ENCODE results near the gene CARD11. TPM values are rescaled to one million over a fixed set of nuclear protein-coding genes. Genes with fewer than 3 reads are reported as not detected.
A peak's percentile ranks its signal among the peaks of the same experiment; 100 is the strongest.

Gene CARD11
- polyA plus RNA-seq, 4 donors: 0.67 to 5.4 (median 3.2) TPM

DNA sequence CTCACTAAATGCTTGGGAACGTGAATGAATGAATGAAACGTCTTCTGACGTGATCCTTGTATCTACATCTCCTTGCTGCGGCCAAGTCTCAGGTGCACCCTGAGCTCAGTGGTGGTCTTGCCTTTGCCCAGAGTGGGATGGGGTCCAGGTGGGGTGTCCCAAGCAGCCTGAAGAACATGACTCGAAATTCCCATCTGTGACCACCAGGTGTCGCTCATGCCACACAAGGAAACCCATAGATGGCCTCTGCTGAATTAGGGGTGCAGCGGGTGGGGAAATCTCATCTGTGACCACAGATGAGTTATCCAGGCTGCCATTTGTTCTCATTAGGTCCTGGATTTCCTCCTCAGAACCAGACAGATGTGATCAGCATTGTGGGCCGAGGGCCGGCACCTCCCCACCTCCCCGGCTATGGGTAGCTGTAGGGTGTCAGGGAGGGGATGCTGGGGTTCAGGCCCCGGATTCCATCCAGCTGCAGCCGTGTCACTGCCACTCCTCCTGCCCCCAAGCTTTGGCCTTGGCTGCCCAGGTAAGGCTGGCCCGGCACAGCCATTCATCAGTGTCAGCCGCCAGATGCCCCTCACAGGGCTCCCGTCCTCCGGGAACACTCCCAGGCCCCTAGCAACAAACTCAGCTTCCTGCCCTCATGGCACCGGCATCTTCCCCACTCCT, 178.5 kb downstream of the CARD11 start:
- H3K27ac ChIP-seq (ENCODE audit: low read depth in 1 of 3, low read length in 2 of 3): no peak overlapping the region
- no peak overlapping the region for H3K4me3 ChIP-seq (ENCODE audit: low read depth in 1 of 3, low read length in 3 of 3)
- DNase-seq: peak; percentile 61 to 79
- FAIRE-seq: no peak
- H3K9me3 ChIP-seq (ENCODE audit: control insufficient read depth in 2 of 2, insufficient read depth in 1 of 2, low read depth in 1 of 2, low read length in 1 of 2): no peaks in the 10 kb centered on the region
- no peaks in the 10 kb centered on the region for H3K27me3 ChIP-seq (ENCODE audit: control insufficient read depth in 3 of 3, insufficient read depth in 3 of 3, low read length in 3 of 3)
- 43 to 60% (median 50%) methylated on average over 16 to 17 of the region's 17 CpGs for WGBS, 3 donors
- H3K4me1 ChIP-seq (ENCODE audit: control insufficient read depth in 3 of 3, insufficient read depth in 2 of 3, low read depth in 1 of 3, low read length in 2 of 3): peaks cover 0 to 11% (median 5%) of the 10 kb centered on the region in 3 donors
- no peaks in the 10 kb centered on the region for H3K36me3 ChIP-seq (ENCODE audit: control insufficient read depth in 3 of 3, insufficient read depth in 2 of 3, low read depth in 1 of 3, low read length in 3 of 3)

DNA sequence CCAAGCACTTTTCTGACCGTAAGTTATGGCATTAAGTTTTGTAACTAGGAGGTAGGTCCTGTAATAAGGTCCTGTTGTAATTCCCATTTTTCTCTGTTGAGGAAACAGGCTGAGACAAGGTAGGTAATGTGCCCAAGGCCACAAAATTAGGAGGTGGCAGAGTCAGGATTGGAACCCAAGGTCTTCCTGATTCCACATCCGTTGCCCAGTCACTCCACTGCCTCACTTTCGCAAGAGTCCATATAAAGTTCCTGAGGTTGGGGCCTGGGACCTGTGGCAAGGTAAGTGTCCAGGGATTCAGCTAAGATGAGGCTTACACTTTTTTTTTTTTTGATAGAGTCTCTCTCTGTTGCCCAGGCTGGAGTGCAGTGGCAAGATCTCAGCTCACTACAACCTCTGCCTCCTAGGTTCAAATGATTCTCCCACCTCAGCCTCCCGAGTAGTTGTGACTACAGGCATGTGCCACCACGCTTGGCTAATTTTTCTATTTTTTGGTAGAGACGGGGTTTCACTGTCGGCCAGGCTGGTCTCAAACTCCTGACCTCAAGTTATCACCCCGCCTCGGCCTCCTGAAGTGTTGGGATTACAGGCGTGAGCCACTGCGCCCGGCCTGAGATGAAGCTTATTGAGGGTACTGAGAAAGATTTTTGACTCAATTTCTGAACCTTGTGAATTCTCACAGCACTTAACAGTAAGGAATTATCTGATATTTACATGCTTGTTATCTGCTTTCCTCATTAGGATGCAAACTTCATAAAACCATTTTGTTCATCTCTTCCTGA, 179.3 kb downstream of the CARD11 start:
- FAIRE-seq: no peak
- no peak overlapping the region for H3K4me3 ChIP-seq (ENCODE audit: low read depth in 1 of 3, low read length in 3 of 3)

DNA sequence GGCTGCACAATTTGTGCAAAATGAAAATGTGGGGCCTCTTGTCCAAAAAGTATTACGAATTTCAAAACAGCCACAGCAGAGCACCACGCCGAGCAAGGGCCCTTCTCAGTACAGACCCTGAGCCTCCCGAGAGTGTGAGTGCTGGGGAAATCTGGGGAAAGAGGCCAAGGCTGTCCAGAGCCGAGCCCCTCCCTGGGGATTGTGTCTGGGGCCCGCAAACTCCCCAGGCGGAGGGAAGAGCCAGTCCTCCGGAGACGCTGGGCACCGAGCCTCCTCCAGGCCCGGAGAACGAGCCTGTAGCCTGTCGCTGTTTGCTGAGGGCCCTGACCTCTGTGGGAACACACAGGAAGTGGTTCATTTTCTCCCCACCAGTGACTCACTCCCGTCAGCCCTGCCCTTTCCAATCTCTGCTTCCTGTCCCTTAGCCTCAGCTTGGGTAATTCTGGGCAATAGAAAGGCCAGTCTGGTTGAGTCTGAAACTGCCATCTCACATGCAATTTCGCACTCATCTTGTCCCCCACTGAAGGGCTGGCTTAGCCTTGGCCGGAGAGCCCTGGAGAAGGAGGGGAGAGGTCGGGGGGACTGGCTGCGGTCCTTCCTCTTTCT, 180.1 kb downstream of the CARD11 start:
- Histone ChIP-seq H3K27me3 (ENCODE audit: control insufficient read depth in 3 of 3, insufficient read depth in 3 of 3, low read length in 3 of 3) (no peaks in the 10 kb centered on the region), H3K9me3 (ENCODE audit: control insufficient read depth in 2 of 2, insufficient read depth in 1 of 2, low read depth in 1 of 2, low read length in 1 of 2) (no peaks in the 10 kb centered on the region), H3K4me1 (ENCODE audit: control insufficient read depth in 3 of 3, insufficient read depth in 2 of 3, low read depth in 1 of 3, low read length in 2 of 3) (peaks cover 0 to 11% (median 5%) of the 10 kb centered on the region in 3 donors), H3K4me3 (ENCODE audit: low read depth in 1 of 3, low read length in 3 of 3) (no peak overlapping the region), H3K36me3 (ENCODE audit: control insufficient read depth in 3 of 3, insufficient read depth in 2 of 3, low read depth in 1 of 3, low read length in 3 of 3) (no peaks in the 10 kb centered on the region), H3K27ac (ENCODE audit: low read depth in 1 of 3, low read length in 2 of 3) (peak overlapping the region; percentile 63 to 93 (median 68))
- DNase-seq: peak; percentile 63 to 71
- FAIRE-seq: no peak
- 27 to 62% (median 56%) methylated on average over 18 of the region's 18 CpGs for WGBS, 3 donors

More for the DNA sequence above, 179.3 kb downstream of the CARD11 start:
- no peak for DNase-seq
- no peaks in the 10 kb centered on the region for H3K9me3 ChIP-seq (ENCODE audit: control insufficient read depth in 2 of 2, insufficient read depth in 1 of 2, low read depth in 1 of 2, low read length in 1 of 2)
- no peaks in the 10 kb centered on the region for H3K36me3 ChIP-seq (ENCODE audit: control insufficient read depth in 3 of 3, insufficient read depth in 2 of 3, low read depth in 1 of 3, low read length in 3 of 3)
- peaks cover 0 to 11% (median 5%) of the 10 kb centered on the region in 3 donors for H3K4me1 ChIP-seq (ENCODE audit: control insufficient read depth in 3 of 3, insufficient read depth in 2 of 3, low read depth in 1 of 3, low read length in 2 of 3)
- no peaks in the 10 kb centered on the region for H3K27me3 ChIP-seq (ENCODE audit: control insufficient read depth in 3 of 3, insufficient read depth in 3 of 3, low read length in 3 of 3)
- 85 to 88% (median 88%) methylated on average over 12 of the region's 12 CpGs for WGBS, 3 donors
- H3K27ac ChIP-seq (ENCODE audit: low read depth in 1 of 3, low read length in 2 of 3): peak overlapping the region; percentile 44 to 93 (median 63)

DNA sequence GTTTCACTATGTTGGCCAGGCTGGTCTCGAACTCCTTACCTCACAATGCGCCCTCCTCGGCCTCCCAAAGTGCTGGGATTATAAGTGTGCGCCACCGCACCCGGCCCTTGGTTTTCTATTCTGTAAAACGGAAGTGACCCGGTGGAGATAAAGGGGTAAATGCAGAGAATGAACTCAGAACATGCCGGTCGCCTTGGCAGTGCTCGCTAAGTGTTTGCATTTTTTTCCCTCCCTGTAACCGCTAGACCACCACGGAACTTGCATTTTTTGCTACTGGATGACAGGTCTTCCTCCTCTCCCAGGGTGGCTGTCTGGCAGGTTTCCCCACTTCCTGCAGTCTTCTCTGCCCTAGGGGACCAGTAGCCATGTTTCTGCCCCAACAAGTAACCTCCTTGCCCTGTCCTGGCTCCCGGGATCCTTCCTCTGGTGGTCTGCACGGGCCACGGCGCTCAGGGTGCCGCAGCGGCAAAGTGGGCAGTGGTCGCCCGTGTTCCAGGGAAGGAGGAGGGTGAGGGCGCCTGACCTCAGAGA, 180.8 kb downstream of the CARD11 start:
- Histone ChIP-seq H3K9me3 (ENCODE audit: control insufficient read depth in 2 of 2, insufficient read depth in 1 of 2, low read depth in 1 of 2, low read length in 1 of 2) (no peaks in the 10 kb centered on the region), H3K4me1 (ENCODE audit: control insufficient read depth in 3 of 3, insufficient read depth in 2 of 3, low read depth in 1 of 3, low read length in 2 of 3) (peaks cover 0 to 11% (median 5%) of the 10 kb centered on the region in 3 donors), H3K27ac (ENCODE audit: low read depth in 1 of 3, low read length in 2 of 3) (peak overlapping the region in 2 of 3 donors; percentile 68 to 93), H3K27me3 (ENCODE audit: control insufficient read depth in 3 of 3, insufficient read depth in 3 of 3, low read length in 3 of 3) (no peaks in the 10 kb centered on the region), H3K36me3 (ENCODE audit: control insufficient read depth in 3 of 3, insufficient read depth in 2 of 3, low read depth in 1 of 3, low read length in 3 of 3) (no peaks in the 10 kb centered on the region), H3K4me3 (ENCODE audit: low read depth in 1 of 3, low read length in 3 of 3) (no peak overlapping the region)
- DNase-seq (no peak), FAIRE-seq (no peak)
- 80 to 91% (median 84%) methylated on average over 22 of the region's 22 CpGs for WGBS, 3 donors

DNA sequence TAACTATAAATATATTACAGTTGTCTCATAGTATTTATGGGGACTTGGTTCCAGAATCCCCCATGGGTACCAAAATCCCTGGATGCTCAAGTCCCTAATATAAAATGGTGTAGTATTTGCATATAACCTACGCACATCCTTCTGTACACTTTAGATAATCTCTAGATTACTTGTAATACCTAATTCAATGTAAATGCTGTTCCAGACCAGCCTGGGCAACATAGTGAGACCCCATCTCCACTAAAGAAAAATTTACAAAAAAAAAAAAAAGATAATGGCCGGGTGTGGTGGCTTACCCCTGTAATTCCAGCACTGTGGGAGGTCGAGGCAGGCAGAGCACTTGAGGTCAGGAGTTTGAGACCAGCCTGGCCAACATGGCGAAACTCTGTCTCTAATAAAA, 182.2 kb downstream of the CARD11 start:
- FAIRE-seq (no peak), DNase-seq (no peak)
- no peak overlapping the region for H3K27ac ChIP-seq (ENCODE audit: low read depth in 1 of 3, low read length in 2 of 3)

DNA sequence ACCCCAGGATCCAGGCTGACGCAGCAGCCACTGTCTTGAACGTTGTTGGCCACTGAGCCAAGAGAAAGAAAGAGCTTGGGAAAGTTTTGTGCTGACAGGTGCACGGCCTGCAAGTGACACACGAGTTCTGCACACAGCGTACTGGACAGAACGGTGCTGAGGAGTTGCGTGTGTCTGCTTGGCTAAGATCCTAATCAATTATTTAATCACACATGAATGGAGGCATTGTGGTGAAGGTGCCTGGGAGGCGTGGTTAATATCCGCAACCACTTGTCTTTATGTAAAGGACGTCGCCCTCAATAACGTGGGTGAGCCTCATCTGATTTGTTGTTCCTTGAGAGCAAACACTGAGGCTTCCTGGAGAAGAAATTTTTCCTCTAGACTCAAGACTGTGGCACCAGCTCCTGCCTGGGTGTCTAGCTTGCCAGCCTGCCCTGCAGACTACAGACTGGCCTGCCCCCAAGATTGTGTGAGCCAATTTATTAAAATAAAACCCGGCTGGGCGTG, 183.0 kb downstream of the CARD11 start:
- Histone ChIP-seq H3K4me3 (ENCODE audit: low read depth in 1 of 3, low read length in 3 of 3) (no peak overlapping the region), H3K9me3 (ENCODE audit: control insufficient read depth in 2 of 2, insufficient read depth in 1 of 2, low read depth in 1 of 2, low read length in 1 of 2) (no peaks in the 10 kb centered on the region), H3K27me3 (ENCODE audit: control insufficient read depth in 3 of 3, insufficient read depth in 3 of 3, low read length in 3 of 3) (no peaks in the 10 kb centered on the region), H3K4me1 (ENCODE audit: control insufficient read depth in 3 of 3, insufficient read depth in 2 of 3, low read depth in 1 of 3, low read length in 2 of 3) (peaks cover 0 to 15% (median 5%) of the 10 kb centered on the region in 3 donors), H3K36me3 (ENCODE audit: control insufficient read depth in 3 of 3, insufficient read depth in 2 of 3, low read depth in 1 of 3, low read length in 3 of 3) (no peaks in the 10 kb centered on the region), H3K27ac (ENCODE audit: low read depth in 1 of 3, low read length in 2 of 3) (peak overlapping the region in 1 of 3 donors; percentile 66)
- no peak for FAIRE-seq
- peak; percentile 48 to 79 for DNase-seq
- WGBS, 3 donors: 12 to 63% (median 43%) methylated on average over 14 of the region's 14 CpGs

More for the DNA sequence above, 182.2 kb downstream of the CARD11 start:
- H3K4me1 ChIP-seq (ENCODE audit: control insufficient read depth in 3 of 3, insufficient read depth in 2 of 3, low read depth in 1 of 3, low read length in 2 of 3): peaks cover 0 to 15% (median 5%) of the 10 kb centered on the region in 3 donors
- H3K4me3 ChIP-seq (ENCODE audit: low read depth in 1 of 3, low read length in 3 of 3): no peak overlapping the region
- H3K9me3 ChIP-seq (ENCODE audit: control insufficient read depth in 2 of 2, insufficient read depth in 1 of 2, low read depth in 1 of 2, low read length in 1 of 2): no peaks in the 10 kb centered on the region
- H3K36me3 ChIP-seq (ENCODE audit: control insufficient read depth in 3 of 3, insufficient read depth in 2 of 3, low read depth in 1 of 3, low read length in 3 of 3): no peaks in the 10 kb centered on the region
- WGBS, 3 donors: 84 to 93% (median 90%) methylated on average over 4 of the region's 4 CpGs
- no peaks in the 10 kb centered on the region for H3K27me3 ChIP-seq (ENCODE audit: control insufficient read depth in 3 of 3, insufficient read depth in 3 of 3, low read length in 3 of 3)

DNA sequence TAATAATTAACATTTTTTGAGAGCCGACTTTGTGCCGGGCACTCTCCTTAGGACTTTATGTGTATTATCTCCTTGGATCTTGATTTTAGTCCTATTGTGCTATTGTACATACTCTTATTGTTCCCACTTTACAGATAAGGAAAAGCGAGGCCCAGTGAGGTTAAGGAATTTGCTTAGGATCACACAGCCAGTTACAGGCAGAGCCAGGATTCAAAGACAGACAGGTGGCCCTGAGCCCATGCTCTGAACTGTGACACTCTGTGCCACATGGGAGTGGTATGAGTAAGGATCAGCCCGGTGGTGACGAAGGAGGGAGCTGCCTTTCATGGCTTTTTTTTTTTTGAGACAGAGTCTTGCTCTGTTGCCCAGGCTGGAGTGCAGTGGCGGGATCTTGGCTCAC, 183.7 kb downstream of the CARD11 start:
- 47 to 74% (median 66%) methylated on average over 5 to 6 of the region's 6 CpGs for WGBS, 3 donors
- FAIRE-seq: no peak
- Histone ChIP-seq H3K4me1 (ENCODE audit: control insufficient read depth in 3 of 3, insufficient read depth in 2 of 3, low read depth in 1 of 3, low read length in 2 of 3) (peaks cover 0 to 15% (median 5%) of the 10 kb centered on the region in 3 donors), H3K27me3 (ENCODE audit: control insufficient read depth in 3 of 3, insufficient read depth in 3 of 3, low read length in 3 of 3) (no peaks in the 10 kb centered on the region), H3K4me3 (ENCODE audit: low read depth in 1 of 3, low read length in 3 of 3) (no peak overlapping the region), H3K9me3 (ENCODE audit: control insufficient read depth in 2 of 2, insufficient read depth in 1 of 2, low read depth in 1 of 2, low read length in 1 of 2) (no peaks in the 10 kb centered on the region), H3K36me3 (ENCODE audit: control insufficient read depth in 3 of 3, insufficient read depth in 2 of 3, low read depth in 1 of 3, low read length in 3 of 3) (no peaks in the 10 kb centered on the region), H3K27ac (ENCODE audit: low read depth in 1 of 3, low read length in 2 of 3) (peak overlapping the region in 1 of 3 donors; percentile 66)
- DNase-seq: peak in 1 of 2 donors; percentile 46

DNA sequence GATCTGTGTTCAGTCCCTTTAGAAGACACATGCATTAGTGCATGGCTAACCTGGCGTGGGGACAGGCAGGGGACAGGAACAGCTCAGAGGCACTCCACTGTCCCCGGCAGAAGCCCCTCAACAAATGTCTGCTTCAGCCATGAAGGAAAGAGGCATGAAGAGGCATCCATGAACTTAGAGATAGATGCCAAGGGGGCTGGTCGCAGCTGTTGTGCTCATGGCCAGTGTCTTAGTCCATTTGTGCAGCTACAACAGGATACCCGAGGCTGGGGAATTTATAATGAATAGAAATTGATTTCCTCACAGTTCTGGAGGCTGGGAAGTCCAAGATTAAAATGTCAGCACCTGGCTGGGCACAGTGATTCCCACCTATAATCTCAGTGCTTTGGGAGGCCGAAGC, 185.0 kb downstream of the CARD11 start:
- H3K27ac ChIP-seq (ENCODE audit: low read depth in 1 of 3, low read length in 2 of 3): no peak overlapping the region
- no peak for FAIRE-seq
- H3K4me3 ChIP-seq (ENCODE audit: low read depth in 1 of 3, low read length in 3 of 3): no peak overlapping the region
- H3K36me3 ChIP-seq (ENCODE audit: control insufficient read depth in 3 of 3, insufficient read depth in 2 of 3, low read depth in 1 of 3, low read length in 3 of 3): no peaks in the 10 kb centered on the region
- no peaks in the 10 kb centered on the region for H3K27me3 ChIP-seq (ENCODE audit: control insufficient read depth in 3 of 3, insufficient read depth in 3 of 3, low read length in 3 of 3)
- whole genome bisulfite sequencing, 3 donors: 86 to 96% (median 91%) methylated on average over 5 of the region's 5 CpGs
- H3K4me1 ChIP-seq (ENCODE audit: control insufficient read depth in 3 of 3, insufficient read depth in 2 of 3, low read depth in 1 of 3, low read length in 2 of 3): peaks cover 0 to 9% (median 0%) of the 10 kb centered on the region in 3 donors
- H3K9me3 ChIP-seq (ENCODE audit: control insufficient read depth in 2 of 2, insufficient read depth in 1 of 2, low read depth in 1 of 2, low read length in 1 of 2): no peaks in the 10 kb centered on the region
- DNase-seq: no peak

All from small intestine (tissue), 7 donors.